Stimulated activated CD8-positive, alpha-beta memory T cell treated with anti-CD3 and anti-CD28 coated beads, Interleukin-7, amount 100 ng/mL, for 48 hours (primary cell): Measurements from ENCODE around the gene REXO4.

Experiments
- DNase-seq, 2 donors: peaks; one replicate each; pipeline ENCODE4 v3.0.0-alpha.2; 2020; ENCODE audit warnings: low read depth in 1 of 2; ENCODE audit errors: extremely low read depth in 1 of 2

The REXO4 gene, protein sequence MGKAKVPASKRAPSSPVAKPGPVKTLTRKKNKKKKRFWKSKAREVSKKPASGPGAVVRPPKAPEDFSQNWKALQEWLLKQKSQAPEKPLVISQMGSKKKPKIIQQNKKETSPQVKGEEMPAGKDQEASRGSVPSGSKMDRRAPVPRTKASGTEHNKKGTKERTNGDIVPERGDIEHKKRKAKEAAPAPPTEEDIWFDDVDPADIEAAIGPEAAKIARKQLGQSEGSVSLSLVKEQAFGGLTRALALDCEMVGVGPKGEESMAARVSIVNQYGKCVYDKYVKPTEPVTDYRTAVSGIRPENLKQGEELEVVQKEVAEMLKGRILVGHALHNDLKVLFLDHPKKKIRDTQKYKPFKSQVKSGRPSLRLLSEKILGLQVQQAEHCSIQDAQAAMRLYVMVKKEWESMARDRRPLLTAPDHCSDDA

GRCh38 chr9:133417541-133418461, at the start of gene REXO4:
REXO4 (minus strand) TSS chr9:133418010; CDS start chr9:133417844, 166 bp downstream.
- DNase-seq = peak; percentile 77 to 86

DNA sequence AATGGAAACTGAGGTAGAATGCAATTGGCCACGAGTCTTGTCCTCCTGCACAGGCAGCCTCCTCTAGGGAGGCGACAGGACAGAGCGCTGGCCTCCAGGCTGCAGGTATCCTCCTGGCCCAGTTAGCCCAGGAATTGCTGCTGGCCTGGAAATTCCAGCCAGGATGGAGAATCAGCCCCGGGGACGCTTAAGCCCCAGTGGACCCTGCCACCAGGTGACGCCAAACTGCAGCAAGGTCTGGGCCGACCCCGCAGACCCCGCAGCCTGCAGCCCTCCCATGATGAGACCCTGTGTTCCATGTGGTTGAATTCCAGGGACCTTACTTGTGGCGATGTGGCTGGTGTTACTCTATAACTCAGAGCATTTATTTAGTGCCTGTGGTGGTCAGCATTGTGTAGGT, 49.3 kb upstream of the REXO4 start:
- DNase-seq = no peak

GRCh38 chr9:133465984-133466383, 48.2 kb upstream of the REXO4 start:
- no peak for DNase-seq

- DNase-seq = no peak
These were observed 46.8 kb upstream of the REXO4 start for GRCh38 chr9:133464638-133465037.

GRCh38 chr9:133463864-133464615, 46.2 kb upstream of the REXO4 start:
- no peak for DNase-seq

GRCh38 chr9:133463234-133463863, 45.5 kb upstream of the REXO4 start:
- DNase-seq = no peak

GRCh38 chr9:133461975-133462374, 44.2 kb upstream of the REXO4 start:
- DNase-seq = no peak

- no peak for DNase-seq
These were observed 42.8 kb upstream of the REXO4 start for GRCh38 chr9:133460405-133461175.

DNA sequence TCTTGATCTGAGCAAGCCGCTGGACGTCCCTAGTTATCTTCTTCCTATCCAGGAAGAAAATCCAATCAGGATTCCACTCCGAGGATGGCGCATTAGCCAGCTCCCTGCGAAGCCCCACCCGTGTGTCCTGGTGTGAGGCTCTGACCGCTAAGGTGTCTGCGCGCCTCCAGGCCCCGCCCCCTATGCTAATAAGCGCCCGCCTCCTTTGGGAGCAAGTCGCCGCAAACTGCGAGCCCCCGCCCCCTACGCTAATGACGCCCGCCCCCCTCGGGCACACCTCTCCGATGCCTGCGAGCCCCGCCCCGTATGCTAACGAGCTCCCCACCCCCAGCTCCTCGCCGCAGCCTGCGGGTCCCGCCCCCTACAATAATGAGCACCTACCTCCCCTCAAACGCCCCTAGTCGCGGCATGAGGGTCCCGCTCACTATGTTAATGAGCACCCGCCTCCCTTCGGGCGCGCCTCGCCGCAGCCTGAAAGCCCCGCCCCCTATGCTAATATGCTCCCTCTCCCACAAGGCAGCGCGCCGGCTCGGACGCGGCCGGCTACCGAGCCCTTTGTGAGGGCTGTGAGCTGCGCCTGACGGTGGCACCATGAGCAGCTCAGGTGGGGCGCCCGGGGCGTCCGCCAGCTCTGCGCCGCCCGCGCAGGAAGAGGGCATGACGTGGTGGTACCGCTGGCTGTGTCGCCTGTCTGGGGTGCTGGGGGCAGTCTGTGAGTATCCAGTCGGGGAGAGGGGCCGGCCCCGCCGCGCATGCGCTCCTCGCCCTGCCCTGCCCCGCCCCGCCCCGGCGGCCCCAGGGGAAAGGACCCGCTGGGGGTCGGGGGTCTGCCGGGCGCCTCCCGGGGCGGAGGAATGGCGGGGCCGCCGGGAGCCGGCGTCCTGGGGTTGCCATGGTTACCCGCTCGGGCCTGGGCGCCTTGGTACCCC, 41.9 kb upstream of the REXO4 start, which contains the start of gene CACFD1:
CACFD1 (plus strand) TSS at position 503 of the 929 bp plus-strand sequence; CDS start at position 592, 89 bp downstream.
- peak; percentile 76 to 89 for DNase-seq

DNA sequence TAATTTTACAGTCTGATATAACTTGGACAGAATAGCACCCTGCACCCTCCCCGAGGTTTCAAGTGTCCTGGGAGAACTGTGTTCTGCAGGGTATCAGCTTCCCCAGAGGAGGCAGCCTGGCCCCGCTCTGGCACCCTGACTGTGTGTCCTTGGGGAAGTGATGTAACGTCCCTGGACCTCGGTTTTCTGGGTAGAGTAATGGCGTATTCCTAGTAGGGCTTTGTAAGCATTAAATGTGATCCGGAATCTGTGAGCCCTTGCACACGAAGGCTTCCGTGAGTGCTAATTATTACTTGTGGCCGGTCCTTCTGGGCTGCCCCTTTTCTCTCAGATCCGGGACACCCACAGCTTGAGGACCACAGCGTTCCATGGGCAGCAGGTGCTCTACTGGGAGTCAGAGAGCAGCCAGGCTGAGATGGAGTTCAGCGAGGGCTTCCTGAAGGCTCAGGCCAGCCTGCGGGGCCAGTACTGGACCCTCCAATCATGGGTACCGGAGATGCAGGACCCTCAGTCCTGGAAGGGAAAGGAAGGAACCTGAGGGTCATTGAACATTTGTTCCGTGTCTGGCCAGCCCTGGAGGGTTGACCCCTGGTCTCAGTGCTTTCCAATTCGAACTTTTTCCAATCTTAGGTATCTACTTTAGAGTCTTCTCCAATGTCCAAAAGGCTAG, 41.0 kb upstream of the REXO4 start:
- no peak for DNase-seq

GRCh38 chr9:133457748-133458147, 39.9 kb upstream of the REXO4 start:
- DNase-seq = no peak

DNA sequence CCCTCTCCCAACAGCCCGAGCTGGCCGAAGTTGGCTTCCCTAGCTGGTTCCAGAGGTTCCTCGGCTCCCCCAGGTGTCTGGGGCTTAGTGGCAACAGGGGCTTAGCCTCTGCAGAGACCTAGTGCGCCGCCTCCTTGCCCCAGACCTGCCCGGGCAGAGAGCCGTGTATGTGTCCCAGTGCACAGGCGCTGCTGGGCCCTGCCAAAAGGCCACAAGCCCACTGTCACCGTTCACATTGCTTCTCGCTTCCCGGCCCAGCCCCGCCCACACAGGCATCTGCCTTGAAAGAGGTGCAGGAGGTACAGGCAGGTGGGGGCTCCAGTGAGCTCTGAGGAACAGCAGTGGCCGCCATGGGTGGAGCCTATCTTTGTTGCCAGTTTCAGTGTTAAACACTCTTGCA, 39.4 kb upstream of the REXO4 start:
- DNase-seq = no peak

GRCh38 chr9:133456409-133456808, 38.6 kb upstream of the REXO4 start:
- no peak for DNase-seq

- no peak for DNase-seq
These were observed 38.1 kb upstream of the REXO4 start for GRCh38 chr9:133455936-133456335.

GRCh38 chr9:133454943-133455673, 37.3 kb upstream of the REXO4 start:
- DNase-seq = no peak

DNA sequence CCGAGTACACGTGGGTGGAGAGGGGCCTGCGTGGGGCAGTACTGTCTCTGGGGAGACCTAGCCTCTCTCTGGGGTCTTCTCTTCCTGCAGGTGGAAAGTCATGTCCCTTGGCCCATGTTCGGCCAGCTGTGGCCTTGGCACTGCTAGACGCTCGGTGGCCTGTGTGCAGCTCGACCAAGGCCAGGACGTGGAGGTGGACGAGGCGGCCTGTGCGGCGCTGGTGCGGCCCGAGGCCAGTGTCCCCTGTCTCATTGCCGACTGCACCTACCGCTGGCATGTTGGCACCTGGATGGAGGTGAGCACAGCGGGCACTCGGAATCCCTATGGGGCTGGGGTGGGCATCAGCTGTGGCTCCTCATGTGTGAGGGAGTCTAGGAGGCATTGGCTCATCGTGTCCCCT, 36.5 kb upstream of the REXO4 start:
- no peak for DNase-seq

DNA sequence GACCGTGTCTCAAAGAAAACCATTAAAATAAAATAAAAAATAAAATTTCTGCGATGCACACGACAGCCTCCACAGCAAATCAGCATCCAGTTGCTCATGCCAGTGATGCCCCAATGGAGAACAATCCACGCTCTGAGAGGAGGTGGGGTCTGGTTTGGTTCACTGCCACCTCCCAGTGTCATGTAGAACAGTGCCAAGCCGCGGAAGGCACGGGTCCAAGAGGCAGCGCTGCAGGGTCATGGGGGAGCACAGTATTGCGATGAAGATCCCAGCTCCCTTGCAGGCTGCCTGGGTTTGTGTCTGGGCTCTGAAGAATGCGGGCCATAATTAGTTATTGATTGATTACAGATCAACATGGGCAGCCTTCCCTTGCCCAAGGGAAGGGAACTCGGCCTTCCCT, 35.8 kb upstream of the REXO4 start:
- DNase-seq = no peak
